ENCODE data around the gene TLCD5.

TLCD5 gene

GRCh38 chr11:120324932-120325810 lies at the start of gene TLCD5:
TLCD5 (plus strand) TSS chr11:120325299; CDS start chr11:120327442, 2,143 bp downstream.
- peak; percentile 61 for DNase-seq

DNA sequence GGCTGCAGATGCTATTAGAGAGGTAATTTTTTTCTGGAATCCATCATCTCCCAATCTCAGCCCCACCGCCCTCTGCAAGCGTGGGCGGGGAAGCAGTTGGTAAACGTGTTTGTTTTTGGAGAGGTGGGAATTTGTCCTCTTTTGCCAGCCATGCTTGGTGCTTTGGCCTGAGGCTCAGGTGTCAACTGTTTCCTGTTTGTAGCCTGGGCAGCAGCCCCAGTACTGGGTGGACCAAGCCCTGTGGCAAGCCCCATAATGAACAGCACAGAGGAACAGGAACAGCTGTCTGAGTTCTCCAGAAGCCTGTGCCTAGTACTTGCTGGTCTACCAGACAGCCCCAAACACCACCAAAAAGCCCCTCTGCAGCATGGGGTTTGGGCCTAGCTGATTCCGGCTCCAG lies 45.6 kb upstream of the TLCD5 start:
- DNase-seq: no peak

DNA sequence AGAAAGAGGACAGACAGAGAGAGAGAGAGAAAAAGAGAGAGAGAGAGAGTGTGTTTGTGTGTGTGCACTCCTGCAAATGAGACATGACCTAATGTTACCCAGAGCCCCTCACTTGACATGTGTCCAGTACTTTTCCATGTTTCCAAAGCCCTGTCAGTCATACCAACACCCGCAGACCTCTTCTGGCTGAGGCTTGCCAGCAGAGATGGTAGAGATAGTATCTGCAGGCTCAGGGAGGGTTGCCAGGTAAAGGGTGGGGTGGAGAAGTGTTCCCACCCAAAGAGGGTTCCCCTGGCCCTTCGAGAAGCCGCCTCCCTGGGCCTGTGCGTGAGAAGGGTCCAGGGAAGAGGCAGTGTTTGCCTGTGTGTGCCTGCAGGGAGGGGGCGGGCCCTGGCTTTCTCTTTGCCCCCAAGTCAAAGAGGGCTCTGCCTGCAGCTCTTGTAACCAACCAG lies 44.5 kb upstream of the TLCD5 start:
- DNase-seq: no peak

DNA sequence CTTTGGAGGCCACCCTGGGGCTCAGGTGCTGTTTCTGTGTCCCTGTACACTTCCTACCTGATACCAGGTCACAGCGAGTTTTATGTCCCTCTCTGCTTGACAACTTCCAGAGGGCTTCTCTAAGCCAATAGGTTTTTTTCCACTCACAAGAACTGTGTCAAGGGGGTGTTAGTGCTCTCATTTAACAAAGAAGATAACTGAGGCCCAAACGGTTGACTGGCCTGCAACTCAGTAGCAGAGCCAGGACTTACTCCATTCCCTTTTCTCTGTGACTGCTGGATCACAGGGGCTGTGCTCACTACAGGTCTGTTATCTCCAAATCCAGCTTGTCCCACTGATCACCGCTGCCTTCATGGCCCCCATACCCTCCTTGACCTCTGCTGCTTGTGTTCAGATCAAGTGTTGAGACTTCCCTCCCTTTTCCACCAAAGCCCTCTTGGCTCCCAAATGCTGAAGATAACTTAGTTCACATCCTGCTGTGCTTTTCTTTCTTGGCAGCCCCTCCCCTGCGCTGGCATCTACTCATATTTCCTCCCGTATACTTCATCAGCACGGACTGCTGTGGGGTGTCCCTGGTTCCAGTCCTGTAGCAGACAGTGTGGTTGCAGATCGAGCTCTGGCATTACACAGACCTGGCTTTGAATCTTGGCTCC lies 43.8 kb upstream of the TLCD5 start:
- DNase-seq: no peak

DNA sequence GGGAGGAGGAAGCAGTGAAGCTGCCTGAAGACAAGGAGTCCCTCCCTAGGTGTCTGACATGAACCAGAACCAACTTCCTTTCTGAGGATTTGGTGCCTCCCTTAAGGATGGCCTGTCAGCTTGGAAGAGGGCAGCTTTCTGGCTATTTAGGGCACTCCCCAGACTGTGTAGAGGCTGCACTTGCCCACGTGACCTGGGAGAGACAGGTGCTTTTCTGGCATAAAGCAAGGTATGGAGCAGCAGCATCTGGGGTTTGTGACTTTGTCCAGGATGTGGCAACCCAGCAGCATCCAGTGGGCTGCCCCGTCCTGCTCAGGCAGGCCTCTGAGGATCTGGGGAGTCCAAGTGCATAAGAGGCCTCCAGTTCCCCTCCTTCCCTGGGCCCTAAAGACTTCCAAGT lies 42.0 kb upstream of the TLCD5 start:
- no peak for DNase-seq

- DNase-seq: no peak
Measured at GRCh38 chr11:120284272-120284671, 40.8 kb upstream of the TLCD5 start.

DNA sequence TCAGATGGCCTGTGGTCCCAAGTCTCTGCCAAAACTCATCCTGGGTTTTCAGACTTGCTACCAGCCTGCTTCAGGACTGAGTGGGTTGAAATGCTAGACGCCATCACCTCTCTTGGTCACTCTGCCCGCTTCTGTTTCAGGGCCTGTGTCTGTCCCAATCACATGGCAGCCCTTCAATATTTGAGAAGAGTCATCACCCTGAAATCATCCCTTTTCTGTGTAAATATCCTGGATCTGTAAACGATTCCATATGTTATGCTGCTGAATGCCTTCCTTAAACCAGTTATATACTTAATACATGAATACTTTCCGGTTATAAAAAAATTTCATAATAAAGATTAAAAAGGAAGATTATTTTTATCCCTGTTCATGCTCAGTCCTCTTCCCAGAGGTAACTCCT lies 39.8 kb upstream of the TLCD5 start:
- no peak for DNase-seq

DNA sequence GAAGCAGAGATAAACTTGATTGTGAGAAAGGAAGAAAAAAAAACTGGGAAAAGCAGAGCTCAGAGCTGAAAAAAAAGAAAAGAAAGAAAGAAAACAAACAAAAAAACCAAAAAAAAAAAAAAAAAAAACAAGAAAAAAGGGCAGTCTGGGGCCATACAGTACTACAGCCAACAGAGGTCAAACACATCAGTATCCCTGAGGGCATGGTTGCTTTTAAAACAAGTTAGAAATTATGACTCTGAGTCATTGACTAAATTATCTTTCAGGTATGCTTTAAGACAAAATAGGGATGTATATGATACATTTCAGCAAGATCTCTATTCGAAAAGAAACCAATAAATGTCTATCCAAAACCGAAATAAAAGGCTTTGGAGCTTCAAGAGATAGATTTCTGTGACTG lies 37.1 kb upstream of the TLCD5 start:
- no peak for DNase-seq

DNA sequence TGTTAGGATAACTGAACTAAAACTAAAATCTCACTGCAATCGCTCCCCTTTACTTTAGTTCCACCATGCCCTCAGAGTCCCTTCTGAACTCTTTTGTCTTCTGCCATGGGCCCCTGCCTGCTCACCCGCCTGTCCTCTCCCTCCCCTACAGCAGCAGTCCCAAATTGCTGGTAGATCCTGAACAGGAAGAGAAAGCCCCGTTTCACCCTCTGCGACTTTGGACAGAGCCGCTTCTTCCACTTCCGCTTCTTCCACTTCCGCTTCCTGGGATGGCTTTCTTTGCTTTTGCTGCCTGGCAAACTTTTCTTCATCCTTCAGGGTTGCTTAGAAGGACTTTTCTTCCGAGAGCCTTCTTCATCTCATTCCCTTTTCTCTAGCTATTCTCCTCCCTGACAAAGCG lies 35.7 kb upstream of the TLCD5 start:
- DNase-seq: no peak

DNA sequence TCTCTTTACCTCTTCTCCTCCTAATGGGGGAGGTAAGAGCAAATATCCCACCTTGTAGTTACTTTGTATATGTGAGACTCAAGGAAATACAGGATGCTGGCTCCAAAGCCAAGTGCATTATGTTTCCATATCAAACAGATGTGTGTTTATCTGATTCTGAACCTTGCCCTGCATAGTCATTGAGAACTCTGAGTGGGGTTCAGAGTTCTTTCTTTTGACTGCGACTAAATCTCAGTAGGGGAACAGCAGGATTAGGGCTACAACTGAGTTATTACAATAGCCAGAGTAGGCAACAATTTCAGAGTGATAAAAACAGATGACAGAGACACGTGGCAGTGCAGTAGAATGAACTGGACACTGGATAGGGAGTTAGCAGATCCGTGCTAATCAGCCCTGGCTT lies 34.1 kb upstream of the TLCD5 start:
- no peak for DNase-seq

GRCh38 chr11:120293038-120293800 lies 31.9 kb upstream of the TLCD5 start:
- no peak for DNase-seq

DNA sequence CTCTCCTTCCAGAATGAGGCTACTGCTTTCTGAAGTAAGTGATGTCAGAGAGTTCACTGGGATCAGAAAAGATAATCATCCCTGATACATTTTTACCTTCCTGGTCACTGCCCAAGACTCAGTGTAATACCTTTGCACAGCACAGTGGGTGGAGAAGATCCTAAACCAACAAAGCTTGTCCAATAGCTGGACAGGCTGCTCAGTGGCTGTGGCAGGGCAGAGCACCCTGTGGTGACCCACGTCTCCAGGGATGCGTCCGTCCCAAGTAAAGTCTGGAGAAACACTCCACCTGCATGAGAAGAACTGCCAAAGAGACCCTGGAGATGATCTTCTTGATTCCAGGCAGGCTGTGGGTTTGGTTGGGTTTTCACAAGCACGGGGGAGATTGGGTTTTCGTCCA lies 31.0 kb upstream of the TLCD5 start:
- DNase-seq: no peak

- no peak for DNase-seq
Measured at GRCh38 chr11:120295099-120295498, 30.0 kb upstream of the TLCD5 start.

- no peak for DNase-seq
Measured at GRCh38 chr11:120296554-120296953, 28.5 kb upstream of the TLCD5 start.

GRCh38 chr11:120298461-120298860 lies 26.6 kb upstream of the TLCD5 start:
- no peak for DNase-seq

DNA sequence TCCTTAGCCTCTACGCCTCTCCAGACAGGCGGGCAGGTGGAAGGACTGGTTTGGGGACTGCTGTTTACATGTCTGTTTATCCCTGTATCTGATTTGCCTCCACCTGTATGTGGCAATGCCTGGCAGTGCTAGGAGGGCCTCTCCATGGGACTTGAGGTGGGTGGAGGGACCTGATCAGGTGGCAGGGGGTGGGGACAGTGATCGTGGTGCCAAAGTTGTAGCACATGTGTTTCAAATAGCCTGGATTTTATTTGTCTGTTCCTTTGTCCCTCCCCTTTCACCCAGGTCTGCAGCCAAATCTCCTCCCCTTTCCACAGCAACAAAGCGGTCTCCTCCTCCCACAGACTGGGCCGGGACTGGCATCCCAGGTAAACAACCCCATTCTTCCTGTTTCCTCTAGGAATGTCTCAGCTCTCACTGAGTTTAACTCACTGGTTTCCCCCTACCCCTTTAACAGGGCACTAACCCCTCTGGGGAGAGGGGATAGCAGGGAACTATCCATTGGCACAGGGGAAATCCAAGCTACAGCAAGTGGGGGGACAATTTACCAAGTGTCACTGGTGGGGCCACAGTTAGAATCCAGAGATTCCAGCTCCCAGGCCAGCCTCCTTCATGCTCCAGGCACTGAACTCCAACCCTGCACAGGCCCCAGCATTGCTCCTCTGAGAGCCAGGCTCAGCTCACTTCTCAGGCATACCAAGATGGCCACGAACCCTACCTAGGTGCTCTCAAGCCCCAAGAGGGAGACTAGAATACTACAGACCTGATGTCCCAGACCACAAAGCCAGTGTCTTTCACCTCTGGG lies 22.9 kb upstream of the TLCD5 start:
- no peak for DNase-seq

DNA sequence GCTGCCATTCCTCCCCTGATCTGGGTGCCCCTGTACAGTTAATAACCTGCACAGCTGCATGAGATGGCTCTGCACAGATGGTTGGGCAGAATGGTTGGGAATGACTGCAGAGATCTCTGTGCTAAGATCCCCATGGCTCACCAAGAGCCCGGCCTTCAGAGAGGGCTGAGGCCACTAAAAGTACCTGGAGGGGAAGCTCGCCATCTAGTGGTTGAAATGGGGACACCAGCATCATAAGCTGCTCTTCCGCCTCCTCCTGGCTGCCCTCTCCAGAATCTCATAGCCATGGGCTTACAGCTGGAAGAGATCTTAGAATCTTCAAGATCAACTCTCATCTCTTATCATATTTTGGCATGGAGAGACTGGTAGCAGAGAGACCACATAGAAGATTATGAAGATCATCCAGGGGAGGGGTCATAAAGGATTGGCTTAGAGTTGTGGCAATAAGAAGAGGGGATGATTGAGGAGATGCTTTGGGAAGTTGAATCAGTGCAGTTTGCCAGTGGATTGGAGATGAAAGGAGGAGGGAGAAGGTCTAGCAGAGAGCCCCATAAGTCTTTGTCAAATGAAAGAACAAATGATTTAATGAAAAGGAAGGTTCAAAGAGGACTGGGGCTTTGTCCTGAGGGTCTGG lies 22.0 kb upstream of the TLCD5 start:
- peak; percentile 22 for DNase-seq

DNA sequence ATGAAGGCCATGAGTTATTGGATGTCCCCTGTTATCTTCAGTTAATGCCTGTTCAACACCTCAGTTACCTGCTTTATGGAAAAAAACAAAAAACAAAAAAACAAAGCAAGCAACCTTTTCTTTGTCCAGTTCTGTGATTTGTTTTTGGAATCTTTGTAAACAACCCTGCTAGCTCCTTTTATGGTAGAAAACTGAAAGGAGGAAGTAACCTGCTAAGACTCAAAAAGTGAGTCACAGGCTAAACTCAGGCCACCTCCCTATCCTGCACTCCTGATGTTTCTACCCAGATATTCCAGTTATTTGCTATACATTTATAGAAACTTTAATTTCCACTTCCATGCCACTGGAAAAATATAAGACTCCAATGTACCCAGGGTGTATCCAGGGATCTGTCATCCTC lies 20.6 kb upstream of the TLCD5 start:
- DNase-seq: no peak

- DNase-seq: no peak
Measured at GRCh38 chr11:120305286-120305685, 19.8 kb upstream of the TLCD5 start.

GRCh38 chr11:120306519-120307242 lies 18.4 kb upstream of the TLCD5 start:
- DNase-seq: no peak

DNA sequence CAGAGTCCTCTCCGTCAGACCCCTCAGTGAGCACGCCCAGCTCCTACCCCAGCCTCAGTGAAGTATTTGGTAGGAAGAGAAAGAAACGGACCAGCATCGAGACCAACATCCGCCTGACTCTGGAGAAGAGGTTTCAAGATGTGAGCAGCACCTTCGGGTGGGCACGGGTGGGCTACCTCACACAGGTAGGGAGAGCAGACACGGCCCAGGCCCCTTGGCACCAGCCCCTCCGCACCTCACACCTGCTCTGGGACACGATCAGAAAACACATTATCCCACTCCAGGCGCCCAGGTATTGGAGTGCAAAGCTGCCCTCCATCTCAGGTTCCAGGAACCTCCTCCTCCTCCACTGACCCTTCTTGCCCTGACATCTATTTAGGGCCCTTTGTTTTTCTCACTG lies 17.6 kb upstream of the TLCD5 start:
- no peak for DNase-seq

GRCh38 chr11:120308081-120308480 lies 17.0 kb upstream of the TLCD5 start:
- DNase-seq: no peak
